Effector CD4-positive, alpha-beta T cell (primary cell): ENCODE results near the gene INHA.

Experiments
- DNase-seq: peaks from one replicate; pipeline ENCODE4 v3.0.0-alpha.2; 2020

Gene INHA

DNA sequence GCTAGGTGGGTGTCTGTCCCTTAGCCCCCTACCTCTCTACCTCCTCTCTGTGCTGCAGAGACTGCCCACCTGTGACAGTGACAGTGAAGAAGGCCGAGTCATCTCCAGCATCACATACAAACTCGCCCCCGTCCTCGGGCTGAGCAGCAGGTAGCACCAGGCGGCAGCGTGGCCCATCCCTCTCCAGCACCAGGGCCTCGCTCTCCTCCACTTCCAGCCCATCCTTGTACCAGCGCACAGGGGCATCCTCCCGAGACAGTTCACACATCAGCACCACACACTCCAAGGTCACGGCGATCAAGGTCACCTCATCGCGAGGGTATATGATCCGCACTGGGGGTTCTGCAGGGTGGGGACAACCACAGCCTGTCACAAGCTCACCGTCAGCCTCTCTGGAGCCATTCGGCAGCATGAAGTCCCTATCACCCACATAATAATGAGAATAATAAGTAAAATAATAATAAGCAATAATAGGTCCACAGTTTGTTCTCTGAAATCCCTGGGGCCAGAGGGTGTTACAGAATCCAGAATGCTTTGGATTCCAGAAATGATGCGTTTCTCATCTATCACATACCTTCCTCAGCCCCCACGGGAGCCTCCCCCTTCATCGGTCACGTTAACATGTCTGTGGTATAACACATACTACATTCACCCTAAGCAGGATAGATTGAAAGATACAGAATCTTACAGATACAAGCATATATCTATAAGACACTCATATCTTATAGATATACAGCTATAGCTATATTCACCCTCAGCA lies 12.8 kb upstream of the INHA start:
- DNase-seq, result no peak

- DNase-seq, result peak; percentile 21
These were observed 11.8 kb upstream of the INHA start for GRCh38 chr2:219560037-219560892.

DNA sequence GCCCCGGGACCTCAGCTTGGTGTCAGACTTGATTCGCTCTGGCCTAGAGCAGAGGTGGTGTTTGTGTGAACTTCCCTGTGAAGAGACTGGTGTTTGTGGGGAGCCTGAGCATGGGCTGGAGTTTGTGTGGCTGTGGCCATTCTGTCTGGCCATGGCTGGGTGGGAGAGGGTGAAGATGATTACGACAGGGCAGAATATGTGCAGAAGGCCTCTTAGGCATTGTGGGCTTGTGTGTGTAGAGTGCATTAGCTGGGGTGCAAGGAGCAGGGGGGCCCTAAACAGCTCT lies 11.3 kb upstream of the INHA start:
- no peak for DNase-seq

GRCh38 chr2:219561179-219562048 lies 10.7 kb upstream of the INHA start:
- DNase-seq, result no peak

GRCh38 chr2:219562049-219563020 lies 9.8 kb upstream of the INHA start:
- DNase-seq, result no peak

- DNase-seq, result no peak
These were observed 8.7 kb upstream of the INHA start for GRCh38 chr2:219563271-219563928.

DNA sequence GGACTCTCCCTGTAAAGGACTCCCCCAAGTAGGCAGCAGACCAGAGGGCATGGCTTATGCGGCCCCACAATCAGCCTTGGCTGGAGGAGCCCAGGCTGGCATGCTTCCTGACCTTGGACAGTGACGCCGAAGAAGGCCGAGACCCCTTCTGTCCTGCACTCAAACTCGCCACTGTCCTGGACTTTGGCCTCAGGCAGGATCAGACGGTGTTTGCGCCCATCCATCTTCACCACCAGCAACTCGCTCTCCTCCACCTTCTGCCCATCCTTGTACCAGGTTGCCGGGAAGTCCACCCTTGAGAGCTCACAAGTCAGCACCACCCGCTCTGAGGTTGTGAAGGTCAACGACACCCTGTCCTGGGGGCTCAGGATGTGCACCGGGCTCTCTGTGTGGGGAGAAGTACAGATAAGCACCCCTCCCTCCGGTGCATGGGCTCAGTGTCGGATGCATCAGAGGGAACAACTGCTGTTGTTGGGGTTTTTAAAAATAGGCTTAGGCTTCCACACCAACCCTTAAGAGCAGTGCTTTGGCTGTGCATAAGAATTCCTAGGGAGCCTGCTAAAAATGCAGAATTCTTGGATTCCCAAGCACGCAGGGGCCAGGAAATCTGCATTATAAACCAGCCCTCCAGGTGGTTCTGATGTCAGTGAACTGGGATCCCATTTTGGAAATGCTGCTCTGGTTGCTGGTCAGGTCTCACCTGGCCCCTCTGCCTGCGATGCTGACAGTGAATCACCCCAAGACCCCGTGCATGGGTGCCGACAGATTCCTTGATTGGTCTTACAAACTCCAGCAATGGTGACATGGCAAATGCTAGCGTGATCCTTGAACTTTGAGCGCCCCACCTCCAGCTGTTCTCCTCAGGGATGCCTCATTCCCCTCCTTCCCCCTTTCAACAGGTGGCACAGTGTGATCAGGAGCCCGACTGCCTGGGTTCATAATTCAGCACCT lies 6.7 kb upstream of the INHA start:
- DNase-seq, result no peak

GRCh38 chr2:219566640-219567039 lies 5.5 kb upstream of the INHA start:
- no peak for DNase-seq

DNA sequence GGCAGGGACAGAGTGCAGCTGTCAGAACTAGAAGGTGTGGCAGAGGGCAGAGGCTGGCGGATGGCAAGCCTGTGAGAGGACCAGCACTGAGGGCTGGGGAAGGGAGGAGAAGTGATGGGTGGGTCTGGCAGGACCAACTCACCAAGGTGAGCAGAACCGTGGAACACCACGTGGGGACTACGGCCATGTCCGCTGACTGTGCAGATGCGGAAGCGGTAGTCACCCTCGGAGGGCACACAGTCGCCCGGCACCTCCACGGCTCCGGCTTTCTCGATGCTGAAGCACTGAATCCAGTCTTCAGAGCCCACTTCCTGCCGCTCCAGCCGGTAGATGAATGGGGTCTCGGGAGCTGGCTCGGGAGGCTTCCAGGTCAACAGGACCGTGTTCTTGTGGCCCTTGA lies 5.0 kb upstream of the INHA start:
- no peak for DNase-seq

GRCh38 chr2:219567791-219568361 lies 4.2 kb upstream of the INHA start:
- no peak for DNase-seq

GRCh38 chr2:219569041-219569440 lies 3.1 kb upstream of the INHA start:
- no peak for DNase-seq

GRCh38 chr2:219569635-219570034 lies 2.5 kb upstream of the INHA start:
- DNase-seq, result no peak

- DNase-seq, result no peak
These were observed 1.8 kb upstream of the INHA start for GRCh38 chr2:219570194-219570923.

DNA sequence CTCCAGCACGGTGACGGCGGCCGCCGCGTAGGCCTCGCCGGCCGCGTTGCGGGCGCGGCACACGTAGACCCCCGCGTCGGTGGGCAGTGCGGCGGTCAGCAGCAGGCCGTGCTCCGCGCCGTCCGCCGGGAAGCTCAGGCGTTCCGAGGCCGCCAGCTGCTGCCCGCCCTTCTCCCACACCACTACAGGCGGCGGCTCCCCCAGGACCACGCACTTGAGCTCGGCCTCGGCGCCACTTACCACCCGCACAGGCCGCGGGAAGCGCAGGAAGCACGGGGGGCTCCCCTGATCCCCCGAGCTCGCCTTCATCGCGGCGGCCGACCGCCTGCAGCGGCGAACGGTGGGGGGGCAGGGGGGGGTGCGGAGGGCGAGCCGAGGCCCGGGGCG lies 1.2 kb upstream of the INHA start:
- no peak for DNase-seq

DNA sequence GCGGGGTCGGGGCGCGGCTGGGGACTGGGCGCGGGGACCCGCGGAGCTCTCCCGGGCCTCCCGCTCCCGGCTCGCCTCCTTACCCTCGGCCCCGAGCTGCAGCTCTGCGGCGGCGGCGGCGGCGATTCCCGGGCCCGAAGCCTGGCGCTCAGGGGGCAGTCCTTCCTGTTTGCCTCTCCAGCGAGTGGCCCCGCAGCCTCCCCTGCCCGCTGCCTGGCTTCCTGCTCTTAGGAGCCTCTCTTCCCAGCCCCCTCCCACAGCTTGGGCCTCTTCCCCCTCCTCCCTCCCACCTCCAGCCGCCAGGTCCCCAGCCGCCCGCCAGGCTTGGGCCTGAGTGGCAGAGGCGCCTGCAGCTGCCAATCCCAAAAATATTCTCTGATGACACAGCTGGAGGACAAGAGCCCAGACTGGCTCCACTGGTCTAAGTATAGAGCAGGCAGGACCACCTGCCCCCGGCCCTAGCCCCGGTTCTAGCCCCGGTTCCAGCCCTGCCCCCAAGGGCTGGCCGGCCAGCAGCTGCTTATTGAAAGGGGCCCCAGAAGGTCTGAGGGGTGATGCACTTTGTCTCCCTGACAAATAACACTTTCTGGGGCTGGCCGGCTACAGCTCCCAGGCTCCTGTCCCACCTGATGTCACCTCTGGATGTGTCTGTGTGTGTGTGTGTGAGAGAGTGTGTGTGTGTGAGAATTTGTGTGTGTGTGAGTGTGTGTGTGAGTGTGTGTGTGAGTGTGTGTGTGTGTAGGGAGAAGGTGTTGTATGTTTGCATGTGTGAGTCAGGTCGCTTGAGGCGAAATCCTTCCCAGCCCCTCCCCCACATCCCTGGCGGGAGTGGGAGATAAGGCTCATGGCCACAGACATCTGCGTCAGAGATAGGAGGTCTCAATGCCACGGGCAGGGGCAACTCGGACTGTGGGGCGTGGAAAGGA lies 536 bp upstream of the INHA start, which contains the start of gene OBSL1:
Gene OBSL1, minus strand, starts transcription at position 229 of the 926 bp plus-strand sequence. CDS start 307 bp downstream, outside the sequence.
- no peak for DNase-seq

GRCh38 chr2:219573166-219573565 lies 1.1 kb downstream of the INHA start:
- DNase-seq, result no peak

GRCh38 chr2:219574484-219575311 lies 2.6 kb downstream of the INHA start:
- DNase-seq, result no peak
